ENCODE data around the gene ECEL1. TPM values are rescaled to one million over a fixed set of nuclear protein-coding genes. Genes with fewer than 3 reads are reported as not detected.

The ECEL1 gene
- total and polyA plus RNA-seq, 7 donors: 0.16 to 6.1 (median 0.71) TPM; not detected in 2

DNA sequence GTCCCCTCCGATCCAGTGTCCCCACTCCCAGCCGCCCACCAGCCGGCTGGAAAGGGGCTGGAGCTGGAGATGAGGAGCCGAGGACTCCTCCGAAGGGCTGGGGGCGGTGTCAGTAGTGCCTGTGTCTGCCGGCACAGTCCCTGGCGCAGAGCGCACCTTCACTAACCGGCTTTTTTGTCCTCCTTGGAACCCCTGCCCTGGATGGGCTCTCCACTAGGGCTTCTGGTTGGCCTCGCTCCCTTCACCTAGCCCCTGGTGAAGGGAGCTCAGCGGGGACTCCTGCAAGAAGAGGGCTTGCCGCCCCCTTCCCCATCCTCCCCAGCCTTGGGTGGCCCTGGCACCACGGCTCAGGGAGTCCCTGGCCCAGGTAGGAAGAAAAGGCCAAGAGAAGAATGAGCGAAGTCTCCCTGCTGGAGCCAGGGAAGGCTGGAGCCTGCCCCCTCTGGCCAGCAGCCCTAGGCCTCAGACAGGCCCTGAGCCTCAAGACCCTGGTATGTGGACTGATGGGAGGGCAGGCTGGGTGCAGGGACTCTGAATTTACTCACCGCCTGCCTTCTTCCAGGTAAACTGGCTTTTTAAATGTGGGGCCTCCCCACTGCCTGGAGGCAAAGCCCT is 570 bp upstream of the ECEL1 start:
- H3K27ac ChIP-seq: no peak overlapping the region
- no peaks in the 10 kb centered on the region for H3K9me3 ChIP-seq
- DNase-seq: no peak
- H3K4me1 ChIP-seq: peaks cover 0 to 12% (median 10%) of the 10 kb centered on the region in 4 donors
- TF ChIP-seq EP300 (IDR thresholded peaks at IDR 0.05): no peak
- TF ChIP-seq, protein P1, sequence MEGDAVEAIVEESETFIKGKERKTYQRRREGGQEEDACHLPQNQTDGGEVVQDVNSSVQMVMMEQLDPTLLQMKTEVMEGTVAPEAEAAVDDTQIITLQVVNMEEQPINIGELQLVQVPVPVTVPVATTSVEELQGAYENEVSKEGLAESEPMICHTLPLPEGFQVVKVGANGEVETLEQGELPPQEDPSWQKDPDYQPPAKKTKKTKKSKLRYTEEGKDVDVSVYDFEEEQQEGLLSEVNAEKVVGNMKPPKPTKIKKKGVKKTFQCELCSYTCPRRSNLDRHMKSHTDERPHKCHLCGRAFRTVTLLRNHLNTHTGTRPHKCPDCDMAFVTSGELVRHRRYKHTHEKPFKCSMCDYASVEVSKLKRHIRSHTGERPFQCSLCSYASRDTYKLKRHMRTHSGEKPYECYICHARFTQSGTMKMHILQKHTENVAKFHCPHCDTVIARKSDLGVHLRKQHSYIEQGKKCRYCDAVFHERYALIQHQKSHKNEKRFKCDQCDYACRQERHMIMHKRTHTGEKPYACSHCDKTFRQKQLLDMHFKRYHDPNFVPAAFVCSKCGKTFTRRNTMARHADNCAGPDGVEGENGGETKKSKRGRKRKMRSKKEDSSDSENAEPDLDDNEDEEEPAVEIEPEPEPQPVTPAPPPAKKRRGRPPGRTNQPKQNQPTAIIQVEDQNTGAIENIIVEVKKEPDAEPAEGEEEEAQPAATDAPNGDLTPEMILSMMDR (IDR thresholded peaks at IDR 0.05): no peak
- TF ChIP-seq POLR2AphosphoS5 (IDR thresholded peaks at IDR 0.05): no peak
- TF ChIP-seq POLR2A (IDR thresholded peaks at IDR 0.05): no peak
- no peaks in the 10 kb centered on the region for H3K36me3 ChIP-seq
- H3K4me3 ChIP-seq: no peak overlapping the region
- H3K27me3 ChIP-seq: peaks cover 26 to 68% (median 38%) of the 10 kb centered on the region in 3 donors
- intact Hi-C loops (cut with DNase I): no loop called here
- 37 to 46% methylated on average over 16 of the region's 16 CpGs for WGBS, 2 donors

DNA sequence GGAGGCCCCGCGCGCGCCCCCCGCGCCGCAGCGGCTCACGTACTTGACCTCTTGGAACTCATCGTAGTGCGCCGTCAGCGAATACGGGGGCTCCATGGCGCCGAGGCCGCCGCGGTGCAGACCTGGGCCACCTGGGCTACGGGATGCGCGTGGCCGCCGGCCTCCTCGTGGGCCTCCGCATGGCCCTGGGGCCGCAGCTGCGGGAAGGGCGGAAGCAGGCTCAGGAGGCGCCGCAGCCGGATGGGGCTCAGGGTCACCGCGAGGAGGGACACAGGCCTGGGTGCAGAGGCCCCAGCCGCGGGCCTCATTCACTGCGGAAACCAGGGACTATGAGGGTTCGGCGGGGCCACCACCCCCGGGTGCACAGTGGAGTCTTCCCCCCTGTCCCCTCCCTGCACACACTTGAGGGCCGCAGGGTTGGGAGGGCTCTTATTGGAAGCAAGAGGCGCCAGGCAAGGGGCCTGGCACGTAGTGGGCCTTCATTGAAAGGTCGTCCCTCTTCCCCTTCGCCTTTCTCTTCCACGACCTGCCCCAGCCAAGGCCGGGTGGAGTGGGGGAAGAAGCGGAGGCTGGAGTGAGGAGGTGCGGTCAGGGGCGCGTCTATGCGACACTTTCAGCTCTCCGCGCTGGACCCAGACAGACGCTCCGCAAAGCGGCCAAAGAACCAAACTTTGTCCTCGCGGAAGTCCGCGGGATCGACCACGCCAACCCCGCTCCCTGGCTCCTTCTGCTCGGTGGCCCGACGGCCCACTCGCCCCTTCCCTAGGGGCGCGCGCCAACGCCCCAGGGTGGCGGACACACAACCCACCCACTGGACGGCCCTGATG is 863 bp downstream of the ECEL1 start:
- no peaks in the 10 kb centered on the region for H3K9me3 ChIP-seq
- peak; percentile 38 for DNase-seq
- WGBS, 2 donors: 4 to 8% methylated on average over 74 of the region's 74 CpGs
- no peak overlapping the region for H3K27ac ChIP-seq
- intact Hi-C loops (cut with DNase I): no loop called here
- no peaks in the 10 kb centered on the region for H3K36me3 ChIP-seq
- H3K4me1 ChIP-seq: peaks cover 0 to 12% (median 10%) of the 10 kb centered on the region in 4 donors
- peaks cover 26 to 82% (median 38%) of the 10 kb centered on the region in 3 donors for H3K27me3 ChIP-seq
- peak overlapping the region in 2 of 4 donors; percentile 19 for H3K4me3 ChIP-seq
- TF ChIP-seq POLR2A (IDR thresholded peaks at IDR 0.05) (no peak), EP300 (IDR thresholded peaks at IDR 0.05) (no peak), POLR2AphosphoS5 (IDR thresholded peaks at IDR 0.05) (no peak)
- TF ChIP-seq, protein P1 (IDR thresholded peaks at IDR 0.05): no peak

DNA sequence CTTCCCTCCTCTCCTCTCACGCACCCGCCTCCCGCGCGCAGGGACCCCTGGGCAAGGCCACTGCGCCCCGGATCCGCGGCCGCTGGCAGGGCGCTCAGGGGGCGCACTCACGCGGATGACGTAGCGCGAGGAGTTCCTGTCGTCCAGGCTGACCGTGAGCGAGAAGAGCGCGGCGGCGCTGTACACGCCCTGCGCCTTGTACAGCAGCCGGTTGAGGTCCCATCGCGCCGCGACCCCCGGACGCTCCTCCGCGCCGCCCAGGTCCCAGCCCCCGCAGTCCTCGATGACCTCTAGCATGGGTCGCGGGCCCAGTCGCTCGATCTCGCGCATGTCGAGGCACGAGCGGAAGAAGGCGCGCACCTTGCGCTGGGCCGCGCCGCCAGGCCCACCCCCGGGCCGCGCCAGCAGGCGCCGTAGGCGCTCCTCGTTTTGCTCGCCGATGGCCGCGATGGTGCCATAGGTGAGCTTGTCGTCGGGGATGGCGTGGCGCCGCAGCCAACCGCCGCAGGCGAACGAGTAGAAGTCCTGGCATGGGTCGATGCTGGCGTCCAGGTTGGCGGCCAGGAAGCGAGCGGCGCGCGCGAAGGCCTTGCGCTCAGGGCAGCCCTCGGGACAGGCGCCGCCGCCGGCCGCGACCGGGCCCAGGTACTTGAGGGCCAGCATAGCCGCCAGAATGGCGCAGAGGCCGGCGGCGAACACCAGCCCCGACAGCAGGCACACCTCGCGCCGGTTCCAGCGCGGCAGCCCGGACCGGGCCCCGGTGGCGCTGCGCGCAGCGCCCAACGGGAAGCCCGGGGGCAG is 1.7 kb downstream of the ECEL1 start:
- Histone ChIP-seq H3K4me1 (peaks cover 0 to 12% (median 10%) of the 10 kb centered on the region in 4 donors), H3K27me3 (peaks cover 26 to 86% (median 38%) of the 10 kb centered on the region in 3 donors), H3K9me3 (no peaks in the 10 kb centered on the region), H3K4me3 (no peak overlapping the region), H3K27ac (no peak overlapping the region), H3K36me3 (no peaks in the 10 kb centered on the region)
- intact Hi-C loops (cut with DNase I): no loop called here
- 4 to 7% methylated on average over 111 of the region's 111 CpGs for WGBS, 2 donors
- TF ChIP-seq POLR2AphosphoS5 (IDR thresholded peaks at IDR 0.05) (no peak), EP300 (IDR thresholded peaks at IDR 0.05) (no peak), POLR2A (IDR thresholded peaks at IDR 0.05) (no peak)
- TF ChIP-seq, protein P1 (IDR thresholded peaks at IDR 0.05): no peak
- peak; percentile 30 for DNase-seq

DNA sequence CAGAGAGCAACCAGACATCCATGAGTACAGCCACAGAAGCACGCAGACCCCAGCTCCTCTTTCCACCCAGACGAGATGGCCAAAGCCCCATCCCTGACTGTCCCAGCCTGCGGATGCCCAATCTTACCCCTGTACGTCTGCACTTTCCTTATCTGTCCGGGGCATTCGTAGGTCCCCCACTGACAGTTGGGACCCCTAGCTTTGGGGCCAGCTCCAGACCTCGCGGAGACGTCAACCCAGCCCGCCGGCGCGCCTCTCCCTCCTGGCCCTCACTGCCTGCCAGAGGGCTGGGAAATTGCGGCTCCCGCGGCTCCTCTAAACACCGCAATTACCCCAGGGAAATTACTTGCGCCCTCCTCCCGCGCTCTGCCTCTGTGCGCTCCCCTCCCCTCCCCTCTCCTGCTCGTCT is 2.3 kb downstream of the ECEL1 start:
- Histone ChIP-seq H3K4me1 (peaks cover 0 to 12% (median 10%) of the 10 kb centered on the region in 4 donors), H3K4me3 (no peak overlapping the region), H3K27me3 (peaks cover 26 to 86% (median 38%) of the 10 kb centered on the region in 3 donors), H3K27ac (no peak overlapping the region), H3K36me3 (no peaks in the 10 kb centered on the region), H3K9me3 (no peaks in the 10 kb centered on the region)
- WGBS, 2 donors: 9% methylated on average over 22 of the region's 22 CpGs
- intact Hi-C loops (cut with DNase I): no loop called here
- peak; percentile 40 for DNase-seq
- TF ChIP-seq EP300 (IDR thresholded peaks at IDR 0.05): no peak
